SK-N-SH treated with all-trans-retinoic acid at 6 μM for 48 hours (cell line): ENCODE measurements around the gene TMEM132C.

Source experiments
- ATAC-seq: fragments of 200-7000 bp; cut with Tn5 transposase; 3 replicates; pipeline ENCODE4 v1.9.1; 2020; ENCODE audit warnings: mild to moderate bottlenecking, moderate library complexity
- ARNTL ChIP-seq: fragments of 450-650 bp; formaldehyde crosslinking; IDR thresholded peaks from 2 replicates; pipeline ENCODE4 v1.5.0; 2020; ENCODE audit warnings: low read depth, mild to moderate bottlenecking, moderate library complexity, borderline replicate concordance
- BACH2 ChIP-seq: fragments of 250-450 bp; sonication (Bioruptor Pico); IDR thresholded peaks from 2 replicates; pipeline ENCODE4 v1.9.0; 2021; ENCODE audit warnings: mild to moderate bottlenecking, borderline replicate concordance
- CREB5 ChIP-seq: fragments of 250-450 bp; sonication (Bioruptor Pico); IDR thresholded peaks from 2 replicates; pipeline ENCODE4 v1.5.1; 2020; ENCODE audit warnings: low read depth, mild to moderate bottlenecking, moderate library complexity
- CSDC2 ChIP-seq: fragments of 250-450 bp; sonication (Bioruptor Pico); IDR thresholded peaks from 2 replicates; pipeline ENCODE4 v1.5.0; 2020; ENCODE audit warnings: mild to moderate bottlenecking, moderate library complexity
- CSRNP3 ChIP-seq: fragments of 250-450 bp; sonication (Bioruptor Pico); IDR thresholded peaks from 2 replicates; pipeline ENCODE4 v1.5.1; 2021; ENCODE audit warnings: mild to moderate bottlenecking, moderate library complexity
- ESRRG ChIP-seq: fragments of 250-450 bp; sonication (Bioruptor Pico); IDR thresholded peaks from 2 replicates; pipeline ENCODE4 v1.6.1; 2021; ENCODE audit warnings: mild to moderate bottlenecking
- GLIS3 ChIP-seq: fragments of 250-450 bp; sonication (Bioruptor Pico); IDR thresholded peaks from 2 replicates; pipeline ENCODE4 v1.5.0; 2020; ENCODE audit warnings: mild to moderate bottlenecking, moderate library complexity
- ISL1 ChIP-seq: fragments of 250-450 bp; sonication (Bioruptor Pico); IDR thresholded peaks from 2 replicates; pipeline ENCODE4 v2.1.2; 2022; ENCODE audit warnings: mild to moderate bottlenecking, moderate library complexity
- OSR1 ChIP-seq: fragments of 250-450 bp; sonication (Bioruptor Pico); IDR thresholded peaks from 2 replicates; pipeline ENCODE4 v1.8.0; 2022; ENCODE audit warnings: moderate library complexity, mild to moderate bottlenecking, inconsistent platforms
- PATZ1 ChIP-seq: fragments of 250-450 bp; sonication (Bioruptor Pico); IDR thresholded peaks from 2 replicates; pipeline ENCODE4 v1.8.0; 2020; ENCODE audit warnings: mild to moderate bottlenecking, moderate library complexity, borderline replicate concordance
- POU6F1 ChIP-seq: fragments of 250-450 bp; sonication (Bioruptor Pico); IDR thresholded peaks from 2 replicates; pipeline ENCODE4 v1.8.0; 2021; ENCODE audit warnings: low read depth, mild to moderate bottlenecking, moderate library complexity, borderline replicate concordance
- PPARA ChIP-seq: fragments of 250-450 bp; sonication (Bioruptor Pico); IDR thresholded peaks from 2 replicates; pipeline ENCODE4 v1.5.0; 2020; ENCODE audit warnings: mild to moderate bottlenecking, borderline replicate concordance
- RARB ChIP-seq: fragments of 250-450 bp; sonication (Bioruptor Pico); IDR thresholded peaks from 2 replicates; pipeline ENCODE4 v1.8.0; 2021; ENCODE audit warnings: mild to moderate bottlenecking, moderate library complexity
- SNAI2 ChIP-seq: fragments of 250-450 bp; sonication (Bioruptor Pico); IDR thresholded peaks from 2 replicates; pipeline ENCODE4 v1.5.0; 2020; ENCODE audit warnings: mild to moderate bottlenecking, moderate library complexity
- TCF4 ChIP-seq: fragments of 250-450 bp; sonication (Bioruptor Pico); IDR thresholded peaks from 2 replicates; pipeline ENCODE4 v1.8.0; 2021; ENCODE audit warnings: mild to moderate bottlenecking, moderate library complexity, borderline replicate concordance
- TOX ChIP-seq: fragments of 250-450 bp; sonication (Bioruptor Pico); IDR thresholded peaks from 2 replicates; pipeline ENCODE4 v1.8.0; 2021; ENCODE audit warnings: mild to moderate bottlenecking, moderate library complexity, borderline replicate concordance
- TSHZ2 ChIP-seq: fragments of 250-450 bp; sonication (Bioruptor Pico); IDR thresholded peaks from 2 replicates; pipeline ENCODE4 v1.5.0; 2020; ENCODE audit warnings: mild to moderate bottlenecking, moderate library complexity
- ZC3H10 ChIP-seq: fragments of 250-450 bp; sonication (Bioruptor Pico); IDR thresholded peaks from 2 replicates; pipeline ENCODE4 v1.5.1; 2021; ENCODE audit warnings: mild to moderate bottlenecking, moderate library complexity
- ZFP3 ChIP-seq: fragments of 250-450 bp; sonication (Bioruptor Pico); IDR thresholded peaks from 2 replicates; pipeline ENCODE4 v1.5.0; 2020; ENCODE audit warnings: mild to moderate bottlenecking, moderate library complexity
- ZFP30 ChIP-seq: fragments of 450-650 bp; formaldehyde crosslinking; IDR thresholded peaks from 2 replicates; pipeline ENCODE4 v1.5.0; 2022; ENCODE audit warnings: mild to moderate bottlenecking, moderate library complexity
- ZNF565 ChIP-seq: fragments of 450-650 bp; formaldehyde crosslinking; conservative IDR thresholded peaks from 2 replicates; pipeline ENCODE4 v1.5.0; 2020; ENCODE audit warnings: low read depth, mild to moderate bottlenecking, moderate library complexity
- ZNF70 ChIP-seq: fragments of 450-650 bp; formaldehyde crosslinking; IDR thresholded peaks from 2 replicates; pipeline ENCODE4 v1.5.0; 2020; ENCODE audit warnings: mild to moderate bottlenecking, moderate library complexity
- ZNF8 ChIP-seq: fragments of 450-650 bp; formaldehyde crosslinking; IDR thresholded peaks from 2 replicates; pipeline ENCODE4 v1.5.0; 2020; ENCODE audit warnings: mild to moderate bottlenecking, moderate library complexity

Gene TMEM132C

GRCh38 chr12:128661226-128661569 lies 394.2 kb downstream of the TMEM132C start (continued):
- TF ChIP-seq TCF4 (CRISPR knock-in tag) (no peak), BACH2 (no peak)

GRCh38 chr12:128662101-128662500 lies 395.1 kb downstream of the TMEM132C start:
- no peak for ATAC-seq
- TF ChIP-seq TCF4 (CRISPR knock-in tag) (no peak), TOX (CRISPR knock-in tag) (no peak), CSDC2 (CRISPR knock-in tag) (no peak), TSHZ2 (CRISPR knock-in tag) (no peak), ZNF70 (no peak), RARB (CRISPR knock-in tag) (no peak), CSRNP3 (CRISPR knock-in tag) (no peak), ESRRG (CRISPR knock-in tag) (no peak), ARNTL (CRISPR knock-in tag) (no peak), SNAI2 (CRISPR knock-in tag) (no peak), ZFP30 (CRISPR knock-in tag) (no peak), PATZ1 (no peak), POU6F1 (no peak), ZNF565 (CRISPR knock-in tag) (no peak), OSR1 (CRISPR knock-in tag) (no peak), ZC3H10 (CRISPR knock-in tag) (no peak), CREB5 (CRISPR knock-in tag) (no peak), ISL1 (CRISPR knock-in tag) (no peak), GLIS3 (CRISPR knock-in tag) (no peak), PPARA (no peak)

- ATAC-seq = no peak
- TF ChIP-seq POU6F1 = no peak
- no peak for TF ChIP-seq ARNTL (CRISPR knock-in tag)
- TF ChIP-seq PATZ1 = no peak
- no peak for TF ChIP-seq OSR1 (CRISPR knock-in tag)
- TF ChIP-seq ZNF565 (CRISPR knock-in tag) = no peak
- TF ChIP-seq ZFP30 (CRISPR knock-in tag) = no peak
- TF ChIP-seq ZNF8 (CRISPR knock-in tag) = no peak
- no peak for TF ChIP-seq SNAI2 (CRISPR knock-in tag)
- no peak for TF ChIP-seq ZFP3 (CRISPR knock-in tag)
- no peak for TF ChIP-seq TOX (CRISPR knock-in tag)
- no peak for TF ChIP-seq CREB5 (CRISPR knock-in tag)
- no peak for TF ChIP-seq ZC3H10 (CRISPR knock-in tag)
Measured at GRCh38 chr12:128664501-128664900, 397.5 kb downstream of the TMEM132C start.
